ENCODE results near the gene PBX1.
"Not testable (repeated sequence)": the region's sequence is repeated elsewhere in the genome, so short reads cannot be mapped to it uniquely, and the experiment has no call there.

Gene PBX1

GRCh38 chr1:164592634-164593033 lies 33.6 kb downstream of the PBX1 start:
- no peak for DNase-seq

DNA sequence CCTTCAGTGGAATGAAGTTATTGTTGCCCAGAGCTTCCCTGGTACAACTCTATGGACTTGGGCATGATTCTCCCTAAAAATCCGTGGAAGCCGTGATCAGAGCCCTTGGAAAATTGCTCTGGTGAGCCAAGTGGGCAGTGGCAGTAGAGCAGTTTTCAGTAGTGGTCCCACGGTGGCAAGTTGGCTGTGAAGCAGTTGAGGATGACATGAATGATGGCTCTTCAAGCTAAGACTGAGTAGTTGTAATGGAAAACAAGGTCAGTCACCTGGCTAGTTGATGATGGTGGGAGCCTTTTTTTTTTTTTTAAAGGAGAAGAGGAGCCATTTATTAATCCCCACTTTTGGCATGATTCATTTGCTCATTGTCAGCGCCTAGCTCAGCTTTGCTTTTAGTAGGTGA lies 36.2 kb downstream of the PBX1 start:
- DNase-seq = no peak

DNA sequence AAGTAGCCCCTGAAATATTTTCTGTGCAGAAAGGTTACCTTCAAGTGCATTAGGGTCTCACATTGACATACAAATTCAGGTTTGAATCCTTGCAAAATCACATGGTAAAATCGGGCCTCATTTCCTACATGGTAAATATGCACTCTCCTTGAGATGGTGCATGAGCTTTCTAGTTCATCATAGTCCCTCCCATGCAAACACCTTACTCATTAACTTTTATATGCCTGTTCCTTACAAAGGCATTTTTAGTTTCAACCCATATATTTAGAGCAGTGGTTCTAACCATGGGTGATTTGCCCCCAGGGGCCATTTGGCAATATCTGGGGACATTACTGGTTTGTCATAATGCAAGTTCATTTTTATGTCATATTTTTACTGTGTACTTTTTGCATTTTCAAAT lies 37.2 kb downstream of the PBX1 start:
- DNase-seq = no peak

DNA sequence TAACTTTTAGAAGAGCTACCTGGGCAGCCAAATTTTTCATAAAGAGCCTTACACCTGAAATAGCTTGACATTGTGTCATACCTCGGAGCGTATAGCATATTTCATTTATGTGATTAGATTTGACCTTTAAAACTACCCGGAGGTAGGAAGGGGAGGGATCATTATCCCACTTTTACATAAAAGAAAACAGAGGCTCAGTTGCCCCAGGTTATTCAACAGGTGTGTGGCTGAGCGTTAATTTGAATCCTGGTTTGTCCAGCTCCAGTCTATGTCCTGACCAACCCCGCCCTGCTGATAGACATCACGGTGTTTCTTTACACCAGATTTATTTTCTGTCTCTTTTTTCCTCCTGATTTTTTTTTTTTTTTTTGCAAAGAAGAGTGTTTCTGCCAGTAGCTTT lies 39.7 kb downstream of the PBX1 start:
- DNase-seq = no peak

DNA sequence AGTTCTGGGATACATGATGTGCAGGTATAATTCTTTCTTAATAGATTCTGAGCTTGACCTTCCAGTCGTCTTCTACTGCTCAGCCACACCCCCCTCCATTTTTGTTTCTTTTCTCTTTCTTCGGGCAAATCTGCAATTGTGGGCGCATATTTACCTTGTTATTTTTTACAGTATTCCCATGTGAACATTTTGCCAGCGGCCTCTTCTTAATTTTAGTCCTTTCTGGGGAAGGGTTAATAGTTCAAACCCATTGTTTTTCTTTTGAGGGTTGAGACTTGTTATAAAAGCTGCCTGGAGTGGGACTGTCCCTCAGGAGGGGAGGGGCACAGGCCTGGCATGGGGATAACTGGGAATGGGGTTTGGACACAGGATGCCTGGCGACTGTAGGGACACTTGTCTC lies 40.3 kb downstream of the PBX1 start:
- no peak for DNase-seq

- DNase-seq = no peak
Observed at GRCh38 chr1:164601399-164602100, 42.6 kb downstream of the PBX1 start.

DNA sequence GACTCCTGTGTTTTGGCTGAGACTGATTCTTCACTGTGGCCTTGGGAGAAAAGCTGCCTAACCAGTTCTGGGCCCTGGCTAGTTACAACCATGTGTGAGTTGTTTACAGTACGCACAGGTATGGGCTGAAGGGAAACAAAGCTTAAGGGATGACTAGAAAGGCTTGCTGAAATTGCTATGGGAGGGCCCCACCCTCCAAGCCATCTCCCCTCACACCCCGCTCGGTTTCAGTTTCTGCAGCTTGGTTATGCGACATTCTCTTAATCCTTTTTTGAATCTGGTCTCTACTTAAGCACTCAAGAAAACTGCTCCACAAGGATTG lies 43.1 kb downstream of the PBX1 start:
- no peak for DNase-seq

DNA sequence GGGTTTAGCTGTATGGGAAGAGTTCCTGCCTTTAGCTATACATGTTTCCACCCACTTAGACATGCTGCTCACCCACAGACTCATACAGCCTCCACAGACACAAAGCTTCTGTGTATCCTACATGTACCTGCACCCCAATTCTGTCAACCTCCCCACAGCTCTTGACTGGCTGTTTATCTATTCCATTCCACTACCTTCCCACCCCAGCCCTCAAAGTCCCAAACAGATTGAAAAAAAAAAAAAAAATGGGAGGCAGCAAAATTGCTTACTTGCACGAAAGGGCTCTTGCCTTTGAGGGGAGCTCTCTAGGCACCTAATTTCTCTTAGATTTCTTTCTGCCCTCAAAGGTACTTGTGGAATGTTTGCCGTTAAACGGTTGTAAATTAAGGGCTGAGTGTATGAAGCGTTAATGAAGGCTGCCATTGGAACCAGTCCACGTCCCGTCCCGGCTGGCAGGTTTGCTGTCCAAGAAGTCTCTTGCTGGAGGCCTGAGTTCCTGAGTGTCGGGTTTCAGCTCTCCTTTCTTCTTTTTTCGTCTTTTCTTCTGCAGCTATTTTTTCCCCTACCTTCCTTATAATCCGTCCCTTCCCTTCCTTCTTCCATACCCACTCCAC lies 43.6 kb downstream of the PBX1 start:
- no peak for DNase-seq

GRCh38 chr1:164603805-164604204 lies 44.8 kb downstream of the PBX1 start:
- DNase-seq = not testable (repeated sequence)

- no peak for DNase-seq
Observed at GRCh38 chr1:164604541-164604940, 45.6 kb downstream of the PBX1 start.

DNA sequence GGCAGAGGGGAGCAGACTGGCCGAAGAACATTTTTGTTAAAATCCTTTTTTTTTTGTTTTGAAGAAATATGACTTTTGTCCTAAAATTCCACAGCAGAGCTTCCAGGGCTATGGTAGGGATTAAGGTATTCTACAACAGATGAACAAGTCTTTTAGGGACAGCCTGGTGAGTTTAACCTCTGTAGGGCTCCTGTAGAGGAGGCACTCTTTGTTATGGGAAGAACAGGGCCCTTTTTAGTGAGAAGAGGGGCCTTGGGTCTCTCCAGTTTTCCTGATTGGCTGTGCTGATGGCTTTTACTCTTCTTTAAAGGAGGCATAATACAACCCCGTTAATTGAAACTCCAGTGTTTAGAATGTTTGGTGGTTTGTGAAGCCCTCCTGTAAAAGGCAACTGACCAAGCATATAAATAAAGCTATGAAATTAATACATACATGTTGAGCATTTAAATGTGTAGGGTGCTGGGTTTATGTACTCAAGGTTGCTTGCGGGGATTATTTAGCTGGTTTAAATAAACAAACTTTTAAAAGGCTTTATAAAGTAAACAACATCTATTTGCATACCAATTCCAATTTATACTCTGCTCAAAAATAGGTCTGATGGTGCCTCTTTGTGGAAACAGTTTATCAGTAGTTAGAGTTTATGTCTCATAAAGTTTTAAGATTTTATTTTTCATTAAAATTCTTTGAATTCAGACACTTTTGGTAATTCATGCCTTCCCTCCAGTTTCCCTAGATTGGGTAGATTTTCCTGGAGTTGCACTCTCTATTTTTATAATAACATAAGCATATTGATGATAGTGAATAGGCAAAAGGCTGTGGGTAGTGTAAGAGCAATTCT lies 46.5 kb downstream of the PBX1 start:
- DNase-seq = no peak

DNA sequence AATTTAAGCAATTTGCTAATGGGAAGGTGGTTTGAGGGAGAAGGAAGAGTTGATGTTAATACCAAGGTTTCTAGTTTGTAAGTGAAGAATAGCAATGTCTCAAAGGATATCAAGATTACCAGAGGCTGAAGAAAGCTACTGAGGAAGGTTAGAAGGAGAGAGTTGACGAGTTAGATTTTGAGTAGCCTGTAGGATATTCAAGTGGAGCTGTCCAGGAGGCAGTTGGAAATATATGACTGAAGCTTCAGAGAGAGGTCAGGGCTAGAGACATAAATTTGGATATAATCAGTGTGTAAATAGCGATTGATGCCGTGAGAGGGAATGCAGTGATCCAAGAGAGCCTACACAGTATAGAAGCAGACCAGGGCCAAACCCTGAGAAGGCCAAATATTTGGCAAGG lies 48.4 kb downstream of the PBX1 start:
- no peak for DNase-seq

- no peak for DNase-seq
Observed at GRCh38 chr1:164608651-164609057, 49.7 kb downstream of the PBX1 start.

DNA sequence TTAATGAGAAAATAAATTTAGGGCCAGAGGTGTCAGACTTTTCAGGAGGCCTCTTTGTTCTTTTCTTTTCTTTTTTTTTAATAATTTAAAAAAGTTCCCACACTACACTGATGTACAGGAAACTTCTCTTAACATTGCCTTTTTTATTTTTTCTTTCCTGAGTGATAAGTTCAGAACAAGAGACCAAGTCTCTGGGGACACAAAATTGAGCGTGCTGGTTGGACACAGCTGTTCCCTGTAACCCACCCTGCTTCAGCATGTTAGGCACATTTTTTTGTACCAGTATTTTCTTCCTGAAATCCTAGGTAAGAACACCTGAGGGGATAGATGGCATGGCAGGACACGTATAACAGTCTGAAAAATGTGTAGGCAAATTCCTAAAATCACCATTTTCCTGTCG lies 50.1 kb downstream of the PBX1 start:
- DNase-seq = no peak

DNA sequence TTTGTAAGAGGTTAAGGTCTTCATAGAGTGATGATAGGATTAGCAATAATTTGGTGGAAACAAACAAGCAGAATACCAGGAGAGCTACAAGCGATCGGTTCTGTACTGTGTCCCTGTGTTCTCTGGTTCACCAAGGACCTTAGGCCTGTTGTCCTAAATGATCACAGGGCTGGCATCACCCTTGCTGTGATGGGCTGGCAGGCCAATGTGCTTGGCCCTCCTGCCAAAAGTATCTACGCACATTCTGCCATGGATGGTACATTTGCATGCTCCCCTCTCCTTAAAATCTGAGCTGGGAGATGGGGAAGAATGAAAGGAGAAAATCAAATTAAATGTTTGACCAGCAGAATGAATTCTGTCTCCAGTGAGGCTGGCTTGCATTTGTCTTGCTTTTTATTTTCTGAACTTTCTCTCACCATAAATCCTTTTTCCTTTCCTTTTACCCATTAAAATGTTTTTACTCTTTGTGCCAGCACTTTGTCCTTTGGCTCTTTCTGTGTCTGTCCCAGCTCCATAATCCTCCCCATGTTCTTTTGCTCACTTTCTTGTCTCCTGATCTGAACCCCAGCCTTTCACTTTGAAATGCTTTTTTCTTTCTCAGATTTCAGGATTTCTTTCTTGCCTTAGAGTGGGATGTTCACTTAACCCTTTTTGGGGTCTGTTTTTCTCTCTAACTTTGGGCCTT lies 51.7 kb downstream of the PBX1 start:
- DNase-seq = no peak

DNA sequence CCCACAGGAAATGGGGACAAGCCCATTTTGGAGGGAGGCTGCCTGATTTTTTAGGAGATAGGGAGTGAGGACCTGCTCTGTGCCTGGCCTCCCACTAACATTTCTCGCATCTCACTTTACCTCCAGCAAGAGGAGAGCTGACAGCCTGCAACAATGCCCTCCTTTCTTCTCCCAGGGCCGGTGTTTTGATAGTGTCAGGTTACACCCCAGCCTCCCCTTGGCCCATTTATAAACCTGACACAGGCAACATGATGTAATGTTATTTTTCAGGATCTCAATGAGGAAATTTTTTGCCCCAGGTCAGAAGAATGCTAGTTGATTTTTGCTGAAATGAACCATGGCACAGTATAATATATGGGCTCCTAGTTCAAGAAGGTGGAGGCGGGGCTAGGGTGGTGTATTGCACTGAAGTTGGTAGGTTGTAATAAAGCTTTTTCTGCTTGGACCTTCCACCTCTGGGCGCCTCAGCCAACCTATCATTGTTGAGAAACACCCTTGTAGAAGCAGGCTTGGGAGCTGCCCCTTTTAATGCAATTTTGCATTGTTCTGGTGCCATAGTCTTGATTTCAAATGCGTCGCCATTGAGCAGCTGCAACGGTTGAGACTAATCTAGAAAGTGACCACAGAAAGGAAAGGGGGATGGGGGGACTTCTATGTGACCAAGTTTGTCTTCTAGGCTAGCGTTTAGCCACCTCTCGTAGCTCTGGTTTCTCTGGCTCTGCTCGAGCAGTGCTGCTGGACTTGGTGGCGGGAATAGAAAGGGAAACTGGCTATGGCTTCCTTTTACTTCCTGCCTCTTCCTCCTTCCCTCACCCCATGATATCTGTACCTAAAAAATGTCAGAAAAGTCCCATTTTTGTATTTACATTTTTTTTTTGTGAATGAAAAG lies 53.0 kb downstream of the PBX1 start:
- DNase-seq = no peak

DNA sequence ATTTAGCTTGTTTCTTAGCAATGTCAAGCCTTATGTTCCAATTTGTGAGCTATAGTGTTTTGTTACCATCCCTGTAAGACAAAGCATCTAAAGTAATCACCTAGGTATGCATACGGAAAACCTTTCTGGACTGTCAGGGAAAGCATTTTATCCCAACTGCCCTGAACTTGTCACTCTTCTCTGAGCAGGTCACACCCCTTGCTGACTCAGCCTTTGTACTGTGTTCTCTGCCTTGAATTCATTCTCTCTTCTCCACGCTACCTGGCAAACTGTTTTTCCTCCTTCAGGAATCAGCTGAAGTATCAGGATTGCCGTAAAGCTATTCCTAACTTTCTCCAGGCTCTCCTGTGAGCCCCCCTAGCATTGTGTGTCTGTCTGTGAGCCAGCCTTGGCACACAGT lies 54.2 kb downstream of the PBX1 start:
- no peak for DNase-seq

DNA sequence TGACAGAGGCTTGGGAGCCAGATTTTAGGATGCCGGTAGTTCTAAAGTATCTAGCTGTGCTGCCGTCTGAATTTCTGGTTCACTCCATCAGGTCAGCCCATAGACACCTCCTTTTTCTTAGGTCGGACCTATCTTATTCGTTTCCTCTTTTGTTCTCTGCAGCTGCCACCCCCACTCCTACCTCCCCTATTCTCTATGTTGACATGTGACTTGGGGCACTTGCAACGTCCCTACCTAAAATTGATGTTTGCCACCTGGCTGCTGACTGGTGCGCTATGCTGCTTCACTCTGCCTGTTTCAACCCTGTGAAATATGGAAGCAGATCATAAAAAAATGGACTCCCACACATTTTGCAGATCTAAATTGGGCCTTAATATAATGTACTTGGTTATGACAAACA lies 55.3 kb downstream of the PBX1 start:
- DNase-seq = no peak

GRCh38 chr1:164617377-164618201 lies 58.6 kb downstream of the PBX1 start:
- DNase-seq = no peak

DNA sequence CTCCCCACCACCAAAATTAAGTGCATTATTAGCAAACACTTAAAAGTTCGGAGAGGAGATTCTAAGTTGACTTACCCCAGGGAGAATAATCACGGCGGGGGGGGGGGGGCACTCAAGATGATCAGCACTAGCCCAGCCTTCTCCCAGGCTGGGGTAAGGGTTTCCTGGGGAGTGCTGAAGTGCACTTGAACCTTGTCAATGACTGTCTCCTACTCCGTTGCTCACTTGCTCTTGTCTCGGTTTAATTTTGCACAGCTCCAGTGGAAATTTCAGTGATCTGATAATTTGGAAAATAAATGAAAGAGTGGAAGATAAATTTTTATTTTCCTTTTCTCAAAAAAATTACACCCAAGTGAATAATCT lies 59.2 kb downstream of the PBX1 start:
- DNase-seq = no peak

- no peak for DNase-seq
Observed at GRCh38 chr1:164619006-164619784, 60.2 kb downstream of the PBX1 start.
